Measurements from ENCODE around the gene PSMC3IP.
"Not testable (repeated sequence)": the region's sequence is repeated elsewhere in the genome, so short reads cannot be mapped to it uniquely, and the experiment has no call there.

The PSMC3IP gene, protein sequence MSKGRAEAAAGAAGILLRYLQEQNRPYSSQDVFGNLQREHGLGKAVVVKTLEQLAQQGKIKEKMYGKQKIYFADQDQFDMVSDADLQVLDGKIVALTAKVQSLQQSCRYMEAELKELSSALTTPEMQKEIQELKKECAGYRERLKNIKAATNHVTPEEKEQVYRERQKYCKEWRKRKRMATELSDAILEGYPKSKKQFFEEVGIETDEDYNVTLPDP

DNA sequence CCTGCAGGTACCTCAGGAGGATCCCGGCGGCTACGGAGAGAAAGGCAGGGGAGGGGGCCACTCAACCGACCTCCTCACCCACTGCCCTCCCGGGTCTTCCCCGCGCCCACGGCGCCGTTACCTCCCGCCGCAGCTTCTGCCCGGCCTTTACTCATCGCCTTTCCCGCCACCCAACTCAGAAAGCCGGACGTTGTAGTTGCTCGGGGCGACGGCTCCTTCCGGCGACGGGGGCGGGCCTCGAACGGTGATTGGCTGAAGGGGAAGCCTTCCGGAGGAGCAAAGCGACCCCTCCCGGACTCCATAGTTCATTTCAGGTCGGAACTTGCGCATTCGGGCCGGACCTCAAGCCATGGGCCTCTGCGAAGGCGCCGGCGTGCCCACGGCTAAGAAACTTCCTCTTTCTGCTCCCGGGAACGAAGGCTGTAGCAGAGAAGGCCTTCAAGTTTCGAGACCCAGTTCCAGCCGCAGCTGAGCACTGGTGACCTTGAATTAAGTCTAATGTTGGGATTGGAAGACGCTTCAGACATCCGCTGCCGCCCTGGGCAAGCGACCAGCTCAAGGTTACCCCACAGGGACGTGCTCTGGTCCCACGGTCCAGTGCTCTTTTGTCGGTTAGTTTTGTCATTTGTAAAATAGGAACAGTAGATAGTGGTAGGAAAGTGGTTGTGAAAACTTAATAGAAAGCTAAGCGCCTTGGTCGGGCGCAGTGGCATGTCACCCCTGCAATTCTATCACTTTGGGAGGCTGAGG, at the start of gene PSMC3IP:
Gene PSMC3IP, minus strand, starts transcription at position 198 of the 750 bp plus-strand sequence. Its CDS starts 43 bp downstream, at position 155.
- peak; percentile 86 for DNase-seq (ENCODE audit: low read depth)

DNA sequence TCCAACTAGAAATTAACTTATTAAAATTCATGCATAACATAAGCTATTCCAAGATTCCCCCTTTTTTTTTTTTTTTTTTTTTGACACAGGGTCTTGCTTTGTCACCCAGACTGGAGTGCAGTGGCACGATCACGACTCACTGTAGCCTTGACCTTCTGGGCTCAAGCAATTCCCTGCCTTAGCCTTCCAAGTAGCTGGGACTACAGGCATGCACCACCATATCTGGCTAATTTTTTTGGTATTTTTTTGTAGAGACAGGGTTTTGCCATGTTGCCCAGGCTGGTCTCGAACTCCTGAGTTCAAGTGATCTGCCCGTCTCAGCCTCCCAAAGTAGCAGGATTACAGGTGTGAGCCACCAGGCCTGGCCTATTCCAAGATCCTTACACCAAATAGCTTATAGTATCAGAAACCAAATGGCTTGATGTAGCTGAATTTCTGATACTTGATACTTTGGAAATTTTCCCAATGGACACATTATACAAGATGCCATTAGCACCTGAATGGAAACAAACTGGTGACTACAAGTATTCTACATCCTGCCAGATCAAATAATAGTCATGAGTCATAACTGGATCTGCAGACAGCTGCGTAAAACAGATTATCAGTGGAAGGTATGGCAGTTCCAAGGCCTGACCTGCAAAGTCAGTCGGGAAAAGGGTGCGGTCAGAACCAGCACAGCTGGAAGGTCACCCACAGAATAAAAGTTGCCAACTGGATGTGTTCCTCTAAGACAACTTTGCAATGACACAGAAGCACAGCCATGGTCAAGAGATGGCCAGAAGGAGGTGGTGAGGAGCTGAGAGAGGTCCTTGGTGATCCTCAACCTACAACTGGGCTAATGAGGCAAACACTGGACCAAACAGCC, 46.4 kb upstream of the PSMC3IP start:
- DNase-seq (ENCODE audit: low read depth): no peak

DNA sequence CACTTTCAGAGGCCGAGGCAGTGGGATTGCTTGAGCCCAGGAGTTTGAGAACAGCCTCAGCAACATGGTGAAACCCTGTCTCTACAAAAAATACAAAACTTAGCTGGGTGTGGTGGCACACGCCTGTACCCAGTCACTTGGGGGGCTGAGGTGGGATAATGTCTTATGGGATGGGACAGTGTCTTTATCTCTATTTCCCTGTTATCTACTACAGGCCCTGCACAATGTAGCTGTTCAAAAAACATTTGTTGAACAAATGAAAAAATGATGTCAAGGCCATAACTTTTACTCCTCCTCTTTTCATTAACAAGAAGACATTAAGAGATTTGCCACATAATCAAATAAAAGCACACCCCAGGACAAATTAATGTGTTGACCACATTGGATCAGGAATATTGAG, 45.7 kb upstream of the PSMC3IP start:
- no peak for DNase-seq (ENCODE audit: low read depth)

DNA sequence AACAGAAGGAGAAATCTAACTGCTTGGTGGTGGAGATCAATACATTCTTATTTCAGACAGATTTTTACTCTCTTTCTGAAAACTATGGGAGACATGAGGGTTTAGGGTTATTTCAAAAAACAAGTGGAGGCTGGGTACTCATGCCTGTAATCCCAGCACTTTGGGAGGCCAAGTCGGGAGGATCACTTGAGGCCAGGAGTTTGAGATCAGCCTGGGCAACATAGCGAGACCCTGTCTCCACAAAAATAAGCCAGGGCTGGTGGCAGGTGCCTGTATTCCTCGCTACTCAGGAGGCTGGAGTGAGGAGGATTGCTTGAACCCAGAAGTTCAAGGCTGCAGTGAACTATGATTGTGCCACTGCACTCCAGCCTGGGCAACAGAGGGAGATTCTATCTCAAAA, 44.5 kb upstream of the PSMC3IP start:
- not testable (repeated sequence) for DNase-seq (ENCODE audit: low read depth)

DNA sequence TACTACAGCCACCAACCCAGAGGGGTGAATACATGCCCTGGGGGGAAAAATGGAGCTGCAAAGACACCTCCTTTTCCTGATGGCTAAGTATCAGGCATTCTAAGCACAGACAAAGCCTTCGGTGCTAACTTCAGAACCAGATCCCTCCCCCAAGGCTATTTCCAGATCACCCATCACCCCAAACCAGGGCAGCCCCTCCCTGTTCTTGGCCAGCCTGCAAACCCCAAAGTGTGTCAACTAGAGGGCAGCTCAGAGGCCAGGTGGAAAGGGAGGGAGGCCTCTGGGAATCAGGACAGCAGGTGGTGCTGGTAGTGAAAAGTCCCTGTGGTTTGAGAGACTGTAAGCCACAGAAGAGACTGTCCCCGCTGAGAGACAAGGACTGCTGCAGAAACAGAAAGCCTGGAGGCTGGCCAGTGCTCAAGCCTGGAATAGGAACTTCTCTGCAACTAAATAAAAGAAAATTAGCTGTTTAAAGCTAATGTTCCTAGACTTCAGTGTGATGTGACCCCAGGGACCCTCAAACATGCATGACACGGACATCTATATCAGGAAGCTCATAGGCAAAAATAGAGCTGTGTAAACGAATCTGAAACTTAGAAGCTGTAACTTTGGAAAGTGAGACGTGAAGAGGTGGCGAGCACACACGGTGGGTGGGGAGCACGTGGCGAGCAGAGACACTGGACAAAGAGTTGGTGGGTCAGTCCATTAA, 41.1 kb upstream of the PSMC3IP start:
- no peak for DNase-seq (ENCODE audit: low read depth)

DNA sequence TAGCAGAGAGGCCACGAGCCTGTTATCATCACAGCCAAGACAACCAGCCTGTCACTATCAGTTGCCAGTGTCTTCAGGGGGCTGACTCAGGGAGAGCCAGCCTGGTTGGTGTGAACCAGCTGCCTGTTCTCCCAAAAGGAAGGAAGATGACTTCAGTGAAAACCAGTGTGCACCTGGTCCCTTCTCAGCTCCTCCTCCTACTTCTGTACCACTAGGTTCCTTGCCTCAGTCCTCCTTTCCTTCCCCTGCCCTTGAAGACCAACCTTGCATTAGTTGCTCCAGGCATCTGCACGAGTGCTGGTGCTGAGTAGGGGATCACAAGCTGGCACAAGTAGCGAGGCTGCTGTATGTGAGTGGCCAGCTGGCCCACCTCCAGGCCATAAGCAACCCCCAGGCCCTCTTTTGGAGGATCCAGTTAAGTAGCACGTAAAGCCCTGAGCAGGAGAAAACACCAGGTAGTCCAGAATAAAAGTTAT, 40.5 kb upstream of the PSMC3IP start:
- DNase-seq (ENCODE audit: low read depth): no peak

DNA sequence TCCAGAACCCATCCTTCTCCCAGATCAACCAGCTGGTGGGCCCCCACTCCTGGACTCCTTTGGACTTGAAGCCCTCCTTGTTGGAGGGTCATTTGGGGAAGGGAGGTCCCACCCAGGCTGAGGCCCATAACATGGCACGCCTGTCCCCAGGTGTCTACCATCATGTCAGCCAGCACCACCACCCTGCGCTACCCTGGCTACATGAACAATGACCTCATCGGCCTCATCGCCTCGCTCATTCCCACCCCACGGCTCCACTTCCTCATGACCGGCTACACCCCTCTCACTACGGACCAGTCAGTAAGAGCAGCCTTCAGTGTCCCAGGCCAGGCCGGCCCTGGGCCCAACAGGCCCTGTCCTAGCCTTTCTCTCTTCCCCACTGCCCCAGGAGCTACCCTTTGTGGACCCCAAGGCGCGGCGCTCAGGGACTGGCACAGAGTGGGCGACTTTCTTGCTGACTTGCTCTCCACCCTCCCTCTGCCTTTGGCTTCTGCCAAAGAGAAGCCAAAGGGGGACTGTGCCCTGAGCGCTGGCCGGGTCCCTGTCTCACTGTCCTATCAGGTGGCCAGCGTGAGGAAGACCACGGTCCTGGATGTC, 36.3 kb upstream of the PSMC3IP start:
- DNase-seq (ENCODE audit: low read depth): no peak

DNA sequence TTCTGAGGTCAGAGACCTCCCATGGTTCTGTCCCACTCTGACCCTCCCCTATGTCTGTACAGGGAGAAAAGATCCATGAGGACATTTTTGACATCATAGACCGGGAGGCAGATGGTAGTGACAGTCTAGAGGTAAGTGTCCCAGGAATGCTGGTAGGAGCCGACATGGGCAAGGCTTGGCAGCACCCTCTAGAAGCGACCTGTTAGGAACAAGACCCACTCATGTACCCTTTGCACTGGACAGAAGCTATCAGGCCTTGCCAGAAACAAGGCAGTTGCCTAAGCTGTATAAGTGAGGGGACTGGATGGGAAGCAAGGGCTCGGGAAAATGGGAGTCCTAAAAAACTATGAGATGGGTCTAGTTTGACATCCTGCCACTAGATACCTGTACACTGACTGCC, 34.5 kb upstream of the PSMC3IP start:
- DNase-seq (ENCODE audit: low read depth): no peak

DNA sequence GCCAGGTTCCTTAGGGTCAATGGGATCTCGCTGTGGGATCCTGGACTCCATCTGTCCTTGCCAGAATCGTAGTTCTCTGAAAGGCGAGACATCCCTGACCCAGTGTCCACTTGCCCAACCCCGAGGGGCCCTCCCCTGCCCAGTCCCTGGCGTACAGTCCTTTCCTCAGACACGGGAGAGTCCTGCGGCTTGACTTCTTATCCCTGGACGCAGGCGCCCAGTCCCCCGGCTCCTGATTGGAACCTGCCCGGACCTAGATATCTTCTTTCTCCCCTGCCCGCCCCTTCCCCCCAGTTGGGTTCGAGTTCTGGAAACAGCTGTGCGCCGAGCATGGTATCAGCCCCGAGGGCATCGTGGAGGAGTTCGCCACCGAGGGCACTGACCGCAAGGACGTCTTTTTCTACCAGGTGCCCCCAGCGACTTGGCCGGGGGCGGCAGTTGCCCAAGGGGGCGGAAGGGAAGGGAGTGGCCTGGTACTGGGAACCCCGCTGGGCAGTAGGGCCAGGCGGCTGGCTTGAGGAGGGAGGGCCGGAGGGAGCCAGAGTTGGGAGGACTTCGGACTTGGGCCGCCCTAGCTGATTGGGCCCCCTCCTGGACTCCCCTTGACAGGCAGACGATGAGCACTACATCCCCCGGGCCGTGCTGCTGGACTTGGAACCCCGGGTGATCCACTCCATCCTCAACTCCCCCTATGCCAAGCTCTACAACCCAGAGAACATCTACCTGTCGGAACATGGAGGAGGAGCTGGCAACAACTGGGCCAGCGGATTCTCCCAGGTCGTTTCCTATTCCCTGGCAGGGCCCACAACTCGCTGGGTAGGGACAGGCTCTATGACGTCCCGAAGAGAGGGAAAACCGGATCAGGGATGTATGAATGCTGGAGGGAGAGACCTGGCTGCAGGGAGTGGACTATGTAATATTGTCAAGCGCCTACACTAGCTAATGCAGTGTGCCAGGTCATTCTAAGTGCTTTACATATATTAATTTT, 32.6 kb upstream of the PSMC3IP start:
- not testable (repeated sequence) for DNase-seq (ENCODE audit: low read depth)

DNA sequence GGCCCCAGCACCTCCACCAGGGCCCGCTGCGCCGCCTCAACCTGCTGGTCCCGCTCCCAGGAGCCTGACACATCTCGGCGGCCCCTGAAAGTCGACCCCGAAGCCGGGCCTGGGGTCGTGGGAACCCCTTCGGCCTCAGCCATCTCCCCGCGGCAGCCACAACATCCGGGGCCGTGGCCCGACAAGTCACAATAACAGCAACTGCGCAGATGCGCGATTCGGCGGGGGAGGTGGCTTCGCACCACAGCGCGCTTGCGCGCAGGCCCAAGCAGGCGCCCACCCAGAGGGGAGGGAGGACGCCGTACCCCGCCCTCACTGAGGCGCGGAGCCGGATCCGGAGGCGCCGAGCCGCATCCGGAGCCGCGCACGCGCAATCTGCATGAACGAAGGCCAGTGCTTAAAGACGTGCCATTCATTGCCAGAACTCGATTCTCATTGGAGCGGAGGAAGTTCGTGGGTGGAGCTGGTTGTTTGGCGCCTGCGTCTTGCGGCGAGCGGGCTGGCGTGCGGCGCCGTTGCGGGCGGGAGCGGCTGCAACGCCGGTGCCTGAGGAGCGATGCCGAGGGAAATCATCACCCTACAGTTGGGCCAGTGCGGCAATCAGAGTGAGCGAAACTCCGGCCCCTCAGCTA, 31.8 kb upstream of the PSMC3IP start, which contains the start of the genes RETREG3 and TUBG1:
Gene RETREG3, minus strand, starts transcription at position 193 of the 632 bp plus-strand sequence. Its CDS starts 50 bp downstream, at position 143.
Gene TUBG1, plus strand, starts transcription at position 502 of the 632 bp plus-strand sequence. Its CDS starts 55 bp downstream, at position 557.
- DNase-seq (ENCODE audit: low read depth): peak; percentile 99

DNA sequence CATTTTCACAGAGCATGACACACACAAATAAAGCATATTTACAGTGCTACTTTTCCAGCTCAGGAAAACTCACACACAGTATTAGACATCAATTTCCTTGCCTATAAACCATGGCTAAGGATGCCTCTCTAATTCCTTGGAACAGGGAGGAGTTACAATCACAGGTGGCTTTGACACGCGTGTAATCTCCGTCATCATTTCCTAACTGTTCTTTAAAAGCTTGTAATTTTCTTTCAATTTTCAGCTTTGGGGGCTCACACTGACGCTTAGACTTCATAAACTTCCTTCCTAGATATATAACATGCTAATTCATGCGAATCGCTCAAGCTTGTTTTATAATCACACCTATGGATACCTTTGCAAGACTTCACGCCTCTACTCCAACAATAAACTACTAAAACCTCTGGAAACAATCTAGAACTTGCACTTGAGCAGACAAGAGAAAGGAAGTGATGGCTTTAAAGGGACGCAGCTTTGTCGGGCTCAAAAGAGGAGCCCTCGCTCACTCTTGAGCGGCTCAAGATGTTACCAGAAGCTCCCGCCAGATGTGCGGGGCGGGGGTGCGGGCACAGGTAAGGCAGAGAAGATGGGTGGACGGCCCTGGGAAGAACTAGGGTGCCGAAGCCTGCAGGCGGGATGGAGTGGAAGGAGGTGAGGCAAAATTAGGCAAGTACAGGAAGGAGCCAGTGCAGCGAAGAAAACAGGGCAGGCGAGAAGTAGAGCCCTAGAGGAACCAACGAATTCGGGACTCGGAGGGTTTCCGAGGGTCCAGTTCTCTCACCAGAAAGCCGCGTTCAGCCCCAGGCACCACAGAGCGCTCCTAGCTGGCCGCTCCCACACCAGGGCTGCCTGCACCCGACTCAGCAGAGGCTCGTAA, 31.0 kb upstream of the PSMC3IP start:
- DNase-seq (ENCODE audit: low read depth): no peak

DNA sequence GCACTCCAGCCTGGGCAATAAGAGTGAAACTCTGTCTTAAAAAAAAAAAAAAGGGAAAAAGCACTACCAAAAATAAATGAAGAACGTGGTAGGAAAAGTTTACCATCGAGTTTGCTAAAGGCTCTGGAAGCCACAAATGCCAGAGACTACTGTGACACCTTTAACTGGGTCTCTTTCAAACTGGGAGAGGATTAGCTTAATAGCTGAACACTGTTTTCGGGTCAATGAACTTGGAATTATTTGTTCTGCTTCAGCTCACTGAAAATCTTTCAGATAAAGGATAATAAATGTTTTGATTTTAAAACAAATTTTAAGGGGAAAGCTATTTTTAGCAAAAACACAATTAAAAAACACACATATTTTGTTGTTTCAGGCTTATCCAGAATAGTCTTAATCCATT, 30.2 kb upstream of the PSMC3IP start:
- no peak for DNase-seq (ENCODE audit: low read depth)

DNA sequence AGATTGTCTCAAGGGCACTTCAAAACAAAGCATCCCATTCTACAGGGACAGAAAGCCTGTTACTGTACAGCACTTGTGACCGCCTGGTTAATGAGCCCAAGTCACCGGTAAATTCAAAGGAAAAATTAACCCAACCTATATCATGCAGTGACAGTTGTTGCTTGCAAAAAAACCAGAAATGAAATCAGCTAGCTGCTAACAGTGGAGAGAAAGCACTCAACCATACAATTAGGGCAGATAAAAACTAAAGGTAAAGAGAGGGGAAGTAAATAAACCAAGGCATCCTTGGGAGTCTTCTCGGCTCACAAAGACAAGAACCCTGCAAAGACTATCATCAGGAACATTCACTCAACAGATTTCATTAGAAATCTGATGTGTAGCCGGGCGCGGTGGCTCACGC, 25.8 kb upstream of the PSMC3IP start:
- no peak for DNase-seq (ENCODE audit: low read depth)

DNA sequence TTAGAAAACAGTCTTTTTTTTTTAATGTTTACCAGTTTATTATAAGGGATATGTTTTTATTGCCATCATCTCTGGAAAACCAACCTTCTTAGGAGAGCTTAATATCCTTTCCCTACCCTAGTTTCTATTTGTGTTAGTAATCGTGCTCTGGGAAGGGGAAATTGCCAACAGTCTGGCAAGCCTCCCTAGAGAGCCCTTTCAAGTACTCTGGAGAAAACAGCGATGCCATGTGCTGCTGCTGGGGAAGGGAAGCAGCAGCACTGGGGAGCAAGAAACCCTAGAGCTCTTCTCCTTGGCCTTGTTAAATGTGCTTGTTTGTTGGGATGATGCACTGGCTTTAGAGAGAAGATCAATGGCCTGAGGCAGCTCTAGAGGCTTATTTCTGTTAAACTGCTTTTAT, 21.4 kb upstream of the PSMC3IP start:
- no peak for DNase-seq (ENCODE audit: low read depth)

DNA sequence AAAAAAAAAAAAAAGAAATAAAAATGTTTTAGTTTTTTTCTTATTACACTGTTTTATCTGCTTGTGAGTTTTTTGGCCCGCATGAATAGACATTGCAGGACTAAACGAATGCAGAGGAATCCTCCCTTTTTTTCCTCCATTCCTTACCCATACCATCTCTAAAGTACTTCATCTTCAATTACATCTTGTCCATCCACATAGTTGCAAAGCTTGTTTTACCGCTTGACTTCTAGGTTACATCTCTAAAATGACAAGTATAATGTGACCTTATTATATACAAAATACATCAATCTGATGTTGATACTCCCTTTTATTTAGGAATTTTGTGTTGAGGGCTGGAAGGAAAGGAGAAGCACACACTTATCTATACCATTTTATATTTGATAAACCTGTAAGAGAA, 18.9 kb upstream of the PSMC3IP start:
- DNase-seq (ENCODE audit: low read depth): no peak

DNA sequence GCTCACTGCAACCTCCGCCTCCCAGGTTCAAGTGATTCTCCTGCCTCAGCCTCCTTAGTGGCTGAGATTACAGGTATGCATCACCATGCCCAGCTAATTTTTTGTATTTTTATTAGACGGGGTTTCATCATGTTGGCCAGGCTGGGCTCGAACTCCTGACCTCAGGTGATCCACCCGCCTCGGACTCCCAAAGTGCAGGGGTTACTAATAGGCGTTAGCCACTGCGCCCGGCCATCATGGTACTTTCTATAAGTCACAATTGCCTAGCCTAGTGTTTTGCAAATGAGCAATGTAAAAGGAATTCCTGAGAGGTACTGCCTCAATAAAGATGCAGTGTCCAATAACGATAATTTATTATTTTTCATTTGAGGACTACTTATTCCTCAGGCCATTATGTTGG, 13.9 kb upstream of the PSMC3IP start:
- DNase-seq (ENCODE audit: low read depth): no peak

DNA sequence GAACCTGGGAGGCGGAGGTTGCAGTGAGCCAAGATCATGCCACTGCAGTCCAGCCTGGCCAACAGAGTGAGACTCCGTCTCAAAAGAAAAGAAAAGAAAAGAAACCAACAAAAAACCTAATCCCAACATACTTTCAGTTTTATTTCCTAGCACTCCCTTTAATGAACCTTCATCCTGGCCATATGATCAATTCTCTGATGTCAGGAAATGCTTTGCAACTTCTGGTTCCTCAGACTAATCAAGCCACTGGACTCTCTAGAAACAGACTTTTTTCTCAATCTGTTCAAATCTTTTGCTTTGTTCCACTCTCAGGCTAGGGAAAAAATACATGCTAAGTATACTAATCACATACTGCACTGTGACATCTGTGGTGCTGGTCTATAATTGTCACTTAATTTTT, 13.4 kb upstream of the PSMC3IP start:
- no peak for DNase-seq (ENCODE audit: low read depth)

DNA sequence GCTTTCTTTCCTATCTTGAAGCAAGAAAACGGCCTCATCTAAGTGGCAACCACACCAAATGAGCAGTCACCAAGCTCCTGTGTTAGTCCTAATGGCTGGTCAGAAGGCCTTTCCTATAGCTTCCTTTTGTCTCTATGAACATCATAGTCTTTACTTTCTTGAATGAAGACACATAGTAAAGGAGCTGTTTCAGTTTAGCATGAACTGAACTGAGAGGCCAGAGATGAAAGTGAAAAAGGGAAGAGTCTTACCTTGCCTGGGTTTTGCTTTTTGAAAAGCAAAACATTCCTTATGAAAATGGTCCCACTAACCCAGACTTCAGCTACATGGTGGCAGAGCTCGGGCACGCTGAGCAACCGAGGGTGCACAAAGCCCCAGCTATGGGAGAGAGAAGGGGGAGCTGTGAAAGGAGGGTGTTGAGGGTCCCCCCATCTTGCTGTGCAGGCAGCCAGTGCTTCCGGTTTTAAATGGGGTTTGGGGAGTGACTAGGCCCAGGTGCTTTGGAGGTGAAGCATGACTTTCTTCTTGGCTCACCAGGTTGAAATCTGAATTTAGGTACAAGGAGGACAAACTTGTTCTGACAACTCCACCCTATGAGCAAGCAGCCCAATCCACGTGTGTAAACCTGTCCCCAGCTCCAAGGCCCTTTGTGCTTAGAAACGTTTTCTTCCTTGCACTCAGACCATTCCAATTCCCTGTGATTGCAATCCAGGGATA, 9.1 kb upstream of the PSMC3IP start:
- DNase-seq (ENCODE audit: low read depth): no peak

Data from stimulated activated CD8-positive, alpha-beta memory T cell treated with anti-CD3 and anti-CD28 coated beads, Interleukin-12 subunit alpha, Interleukin-12 subunit beta, amount 100 ng/mL, for 1 hour (primary cell).